Adipose tissue (tissue), 3 donors: ENCODE results near the gene PCDHB7. TPM values are rescaled to one million over a fixed set of nuclear protein-coding genes. Genes with fewer than 3 reads are reported as not detected.
"Not testable (repeated sequence)": the region's sequence is repeated elsewhere in the genome, so short reads cannot be mapped to it uniquely, and the experiment has no call there.

Source experiments
- H3K27ac ChIP-seq: one replicate; pipeline ENCODE4 v1.5.1; 2013; ENCODE audit warnings: low read depth, low read length
- WGBS, 3 donors: extraction: QIAGEN DNeasy Blood & Tissue Kit; methylation state at CpG; one replicate each; pipeline ENCODE4 v1.1.7; 2013; 5-methylcytosine and 5-hydroxymethylcytosine counted together
- polyA plus RNA-seq, 3 donors: library from polyadenylated mRNA; stranded (reverse); fragments of 200-250 nt; gene quantifications; one replicate each; pipeline ENCODE4 v1.2.3, GENCODE V29; 2013
- donor health status: healthy with polysubstance abuse.
- donor health status: Bipolar disorder and iron deficiency.
- donor health status: healthy.

Gene PCDHB7
- 1 to 10 TPM in 1 of 3 donors, under 1 TPM in 2; 0.20 to 1.5 (median 0.79) TPM for polyA plus RNA-seq

- 24 to 36% (median 27%) methylated on average over 20 of the region's 20 CpGs for WGBS, 3 donors
- no peak within 1 kb of the TSS for H3K27ac ChIP-seq
Observed at GRCh38 chr5:141172381-141173204, at the start of gene PCDHB7. PCDHB7 (plus strand) TSS chr5:141172644; CDS start chr5:141172836, 192 bp downstream.

DNA sequence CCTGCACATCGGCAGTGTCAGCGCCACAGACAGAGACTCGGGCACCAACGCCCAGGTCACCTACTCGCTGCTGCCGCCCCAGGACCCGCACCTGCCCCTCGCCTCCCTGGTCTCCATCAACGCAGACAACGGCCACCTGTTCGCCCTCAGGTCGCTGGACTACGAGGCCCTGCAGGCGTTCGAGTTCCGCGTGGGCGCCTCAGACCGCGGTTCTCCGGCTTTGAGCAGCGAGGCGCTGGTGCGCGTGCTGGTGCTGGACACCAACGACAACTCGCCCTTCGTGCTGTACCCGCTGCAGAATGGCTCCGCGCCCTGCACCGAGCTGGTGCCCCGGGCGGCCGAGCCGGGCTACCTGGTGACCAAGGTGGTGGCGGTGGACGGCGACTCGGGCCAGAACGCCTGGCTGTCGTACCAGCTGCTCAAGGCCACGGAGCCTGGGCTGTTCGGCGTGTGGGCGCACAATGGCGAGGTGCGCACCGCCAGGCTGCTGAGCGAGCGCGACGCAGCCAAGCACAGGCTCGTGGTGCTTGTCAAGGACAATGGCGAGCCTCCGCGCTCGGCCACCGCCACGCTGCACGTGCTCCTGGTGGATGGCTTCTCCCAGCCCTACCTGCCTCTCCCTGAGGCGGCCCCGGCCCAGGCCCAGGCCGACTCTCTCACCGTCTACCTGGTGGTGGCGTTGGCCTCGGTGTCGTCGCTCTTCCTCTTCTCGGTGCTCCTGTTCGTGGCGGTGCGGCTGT, 48.9 kb upstream of the PCDHB7 start:
- H3K27ac ChIP-seq: not testable (repeated sequence)
- 28 to 37% (median 34%) methylated on average over 37 to 58 of the region's 73 CpGs for WGBS, 3 donors

DNA sequence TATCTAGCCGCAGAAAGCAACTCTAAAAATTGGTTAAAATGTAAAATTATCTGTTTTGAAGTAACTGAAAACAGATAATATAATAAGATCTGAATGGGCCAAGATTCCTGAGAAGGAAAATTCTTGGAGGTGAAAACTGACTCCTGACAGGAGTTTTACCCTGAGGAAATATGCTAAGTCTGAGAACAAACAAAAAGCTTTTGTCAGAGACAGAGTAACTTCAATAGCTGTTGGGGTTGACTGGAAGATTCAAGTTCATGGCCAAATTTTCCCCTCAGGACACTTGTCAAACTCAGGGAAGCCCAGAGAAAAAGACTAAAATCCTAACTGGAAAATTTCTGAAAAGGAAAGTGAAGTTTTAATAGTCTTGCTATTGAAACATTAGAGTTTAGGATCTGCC, 45.1 kb upstream of the PCDHB7 start:
- WGBS, 3 donors: 88 to 91% (median 89%) methylated on average over 1 of the region's 1 CpG

GRCh38 chr5:141135030-141135717, 37.3 kb upstream of the PCDHB7 start, which contains the start of gene PCDHB5:
PCDHB5 (plus strand) TSS chr5:141135206; CDS start chr5:141135435, 229 bp downstream.
- no peak within 1 kb of the TSS for H3K27ac ChIP-seq
- WGBS, 3 donors: 14 to 19% (median 18%) methylated on average over 22 of the region's 22 CpGs

More for the DNA sequence above, 45.1 kb upstream of the PCDHB7 start:
- no peak overlapping the region for H3K27ac ChIP-seq

- 36 to 48% (median 41%) methylated on average over 19 of the region's 19 CpGs for WGBS, 3 donors
- H3K27ac ChIP-seq: no peak overlapping the region
Observed at GRCh38 chr5:141135718-141136266, 36.7 kb upstream of the PCDHB7 start.

DNA sequence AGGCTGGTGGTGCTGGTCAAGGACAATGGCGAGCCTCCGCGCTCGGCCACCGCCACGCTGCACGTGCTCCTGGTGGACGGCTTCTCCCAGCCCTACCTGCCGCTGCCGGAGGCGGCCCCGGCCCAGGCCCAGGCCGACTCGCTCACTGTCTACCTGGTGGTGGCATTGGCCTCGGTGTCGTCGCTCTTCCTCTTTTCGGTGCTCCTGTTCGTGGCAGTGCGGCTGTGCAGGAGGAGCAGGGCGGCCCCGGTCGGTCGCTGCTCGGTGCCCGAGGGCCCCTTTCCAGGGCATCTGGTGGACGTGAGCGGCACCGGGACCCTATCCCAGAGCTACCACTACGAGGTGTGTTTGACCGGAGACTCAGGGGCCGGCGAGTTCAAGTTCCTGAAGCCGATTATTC, 35.1 kb upstream of the PCDHB7 start:
- not testable (repeated sequence) for H3K27ac ChIP-seq
- WGBS, 3 donors: 46 to 58% (median 52%) methylated on average over 24 to 31 of the region's 34 CpGs

DNA sequence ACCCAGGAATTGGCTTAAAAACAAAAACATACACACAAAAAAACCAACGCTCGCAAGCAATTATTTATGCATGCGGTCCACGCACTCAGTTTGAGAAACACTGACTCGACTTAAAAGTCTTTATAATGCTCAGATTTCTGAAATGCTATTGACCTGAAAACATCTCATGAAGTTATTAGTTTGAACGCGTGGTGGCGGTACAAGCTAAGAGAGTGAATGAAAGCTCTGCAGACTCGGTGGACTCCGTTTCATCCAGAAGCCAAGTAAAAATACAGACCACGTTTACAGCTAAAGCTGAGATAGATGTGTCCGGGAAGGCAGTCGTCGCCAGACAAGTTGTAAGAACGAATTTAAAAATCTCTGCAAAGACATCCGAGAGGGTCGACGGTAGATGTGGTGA, 22.6 kb upstream of the PCDHB7 start, which contains the start of gene PCDHB6:
PCDHB6 (plus strand) TSS at position 246 of the 400 bp plus-strand sequence. CDS start 201 bp downstream, outside the sequence.
- 11 to 17% (median 11%) methylated on average over 18 of the region's 18 CpGs for WGBS, 3 donors
- no peak within 1 kb of the TSS for H3K27ac ChIP-seq

DNA sequence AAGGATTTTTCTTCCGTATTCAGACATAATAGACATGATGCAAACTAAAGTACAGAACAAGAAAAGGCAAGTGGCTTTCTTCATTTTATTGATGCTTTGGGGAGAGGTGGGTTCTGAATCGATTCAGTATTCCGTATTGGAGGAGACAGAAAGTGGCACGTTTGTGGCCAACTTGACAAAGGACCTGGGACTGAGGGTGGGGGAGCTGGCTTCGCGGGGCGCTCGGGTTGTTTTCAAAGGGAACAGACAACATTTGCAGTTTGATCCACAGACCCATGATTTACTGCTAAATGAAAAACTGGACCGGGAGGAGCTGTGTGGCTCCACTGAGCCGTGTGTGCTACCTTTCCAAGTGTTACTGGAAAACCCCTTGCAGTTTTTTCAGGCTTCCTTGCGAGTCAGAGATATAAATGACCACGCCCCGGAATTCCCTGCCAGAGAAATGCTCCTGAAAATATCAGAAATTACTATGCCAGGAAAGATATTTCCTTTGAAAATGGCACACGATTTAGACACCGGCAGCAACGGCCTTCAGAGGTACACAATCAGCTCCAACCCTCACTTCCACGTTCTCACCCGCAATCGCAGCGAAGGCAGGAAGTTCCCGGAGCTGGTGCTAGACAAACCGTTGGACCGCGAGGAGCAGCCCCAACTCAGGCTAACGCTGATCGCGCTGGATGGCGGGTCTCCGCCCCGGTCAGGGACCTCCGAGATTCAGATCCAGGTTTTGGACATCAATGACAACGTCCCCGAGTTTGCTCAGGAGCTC, 22.0 kb upstream of the PCDHB7 start:
- no peak overlapping the region for H3K27ac ChIP-seq
- 35 to 45% (median 38%) methylated on average over 33 of the region's 33 CpGs for WGBS, 3 donors

- 30 to 44% (median 30%) methylated on average over 13 of the region's 13 CpGs for WGBS, 3 donors
- H3K27ac ChIP-seq: no peak overlapping the region
Observed at GRCh38 chr5:141150993-141151325, 21.5 kb upstream of the PCDHB7 start.

GRCh38 chr5:141151632-141152031, 20.8 kb upstream of the PCDHB7 start:
- WGBS, 3 donors: 28 to 37% (median 32%) methylated on average over 31 to 39 of the region's 41 CpGs

GRCh38 chr5:141152096-141152495, 20.3 kb upstream of the PCDHB7 start:
- WGBS, 3 donors: 24 to 31% (median 27%) methylated on average over 20 to 36 of the region's 36 CpGs
- H3K27ac ChIP-seq: not testable (repeated sequence)

More at GRCh38 chr5:141151632-141152031, 20.8 kb upstream of the PCDHB7 start:
- H3K27ac ChIP-seq: not testable (repeated sequence)

DNA sequence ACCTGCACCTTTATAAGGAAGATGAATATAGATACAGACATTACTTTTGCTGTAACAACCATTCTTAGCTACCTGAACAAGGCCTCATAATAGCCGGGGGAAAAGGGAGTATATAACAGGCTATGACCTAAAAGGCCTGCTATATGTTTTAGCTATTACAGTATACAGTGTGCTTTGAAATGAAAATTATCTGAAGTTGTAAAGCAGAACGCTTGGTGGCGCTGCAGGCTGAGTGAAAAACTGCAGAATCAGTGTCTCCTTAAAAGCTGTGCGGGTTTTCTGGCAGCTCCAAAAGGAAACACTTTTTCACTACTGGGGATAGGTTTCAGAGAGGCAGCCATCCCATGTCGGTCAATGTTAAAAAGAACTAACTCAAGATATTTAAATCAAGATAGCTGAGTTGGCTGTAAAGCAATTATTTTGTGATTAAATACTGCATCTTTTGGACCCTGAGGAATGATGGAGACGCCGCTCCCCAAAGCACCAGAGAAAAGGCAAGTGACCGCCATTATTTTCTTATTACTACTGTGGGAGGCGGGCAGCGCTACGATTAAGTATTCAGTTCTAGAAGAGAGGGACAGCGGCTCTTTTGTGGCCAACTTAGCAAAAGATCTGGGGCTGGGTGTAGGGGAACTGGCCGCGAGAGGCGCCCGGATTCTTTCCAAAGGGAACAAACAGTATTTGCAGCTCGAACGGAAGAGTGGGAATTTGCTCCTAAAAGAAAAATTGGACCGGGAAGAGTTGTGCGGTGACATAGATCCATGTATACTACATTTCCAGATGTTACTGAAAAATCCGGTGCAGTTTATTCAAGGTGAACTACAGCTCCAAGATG, 16.7 kb upstream of the PCDHB7 start:
- 23 to 30% (median 30%) methylated on average over 21 of the region's 21 CpGs for WGBS, 3 donors
- H3K27ac ChIP-seq: no peak overlapping the region

GRCh38 chr5:141157356-141157755, 15.1 kb upstream of the PCDHB7 start:
- WGBS, 3 donors: 29 to 37% (median 36%) methylated on average over 24 to 38 of the region's 38 CpGs
- not testable (repeated sequence) for H3K27ac ChIP-seq

DNA sequence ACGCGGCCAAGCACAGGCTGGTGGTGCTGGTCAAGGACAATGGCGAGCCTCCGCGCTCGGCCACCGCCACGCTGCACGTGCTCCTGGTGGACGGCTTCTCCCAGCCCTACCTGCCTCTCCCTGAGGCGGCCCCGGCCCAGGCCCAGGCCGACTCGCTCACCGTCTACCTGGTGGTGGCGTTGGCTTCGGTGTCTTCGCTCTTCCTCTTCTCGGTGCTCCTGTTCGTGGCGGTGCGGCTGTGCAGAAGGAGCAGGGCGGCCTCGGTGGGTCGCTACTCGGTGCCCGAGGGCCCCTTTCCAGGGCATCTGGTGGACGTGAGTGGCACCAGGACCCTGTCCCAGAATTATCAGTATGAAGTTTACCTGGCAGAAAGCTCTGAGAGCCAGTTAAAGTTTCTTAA, 14.5 kb upstream of the PCDHB7 start:
- 36 to 40% (median 38%) methylated on average over 18 to 19 of the region's 28 CpGs for WGBS, 3 donors
- H3K27ac ChIP-seq: not testable (repeated sequence)

DNA sequence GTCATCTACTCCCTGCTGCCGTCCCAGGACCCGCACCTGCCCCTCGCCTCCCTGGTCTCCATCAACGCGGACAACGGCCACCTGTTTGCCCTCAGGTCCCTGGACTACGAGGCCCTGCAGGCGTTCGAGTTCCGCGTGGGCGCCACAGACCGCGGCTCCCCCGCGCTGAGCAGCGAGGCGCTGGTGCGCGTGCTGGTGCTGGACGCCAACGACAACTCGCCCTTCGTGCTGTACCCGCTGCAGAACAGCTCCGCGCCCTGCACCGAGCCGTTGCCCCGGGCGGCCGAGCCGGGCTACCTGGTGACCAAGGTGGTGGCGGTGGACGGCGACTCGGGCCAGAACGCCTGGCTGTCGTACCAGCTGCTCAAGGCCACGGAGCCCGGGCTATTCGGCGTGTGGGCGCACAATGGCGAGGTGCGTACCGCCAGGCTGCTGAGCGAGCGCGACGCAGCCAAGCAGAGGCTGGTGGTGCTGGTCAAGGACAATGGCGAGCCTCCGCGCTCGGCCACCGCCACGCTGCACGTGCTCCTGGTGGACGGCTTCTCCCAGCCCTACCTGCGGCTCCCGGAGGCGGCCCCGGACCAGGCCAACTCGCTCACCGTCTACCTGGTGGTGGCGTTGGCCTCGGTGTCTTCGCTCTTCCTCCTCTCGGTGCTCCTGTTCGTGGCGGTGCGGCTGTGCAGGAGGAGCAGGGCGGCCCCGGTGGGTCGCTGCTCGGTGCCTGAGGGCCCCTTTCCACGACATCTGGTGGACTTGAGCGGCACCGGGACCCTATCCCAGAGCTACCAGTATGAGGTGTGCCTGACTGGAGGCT, 2.1 kb downstream of the PCDHB7 start:
- whole genome bisulfite sequencing, 3 donors: 34 to 45% (median 36%) methylated on average over 53 to 79 of the region's 79 CpGs
- H3K27ac ChIP-seq: not testable (repeated sequence)

GRCh38 chr5:141175933-141176332, 3.5 kb downstream of the PCDHB7 start:
- no peak overlapping the region for H3K27ac ChIP-seq

More at GRCh38 chr5:141175933-141176332, 3.5 kb downstream of the PCDHB7 start:
- WGBS, 3 donors: 59 to 72% (median 63%) methylated on average over 1 of the region's 1 CpG
